Myocyte (in vitro differentiated cells): ENCODE results near the gene KRT16. TPM values are rescaled to one million over a fixed set of nuclear protein-coding genes. Genes with fewer than 3 reads are reported as not detected.
"Not testable (repeated sequence)": the region's sequence is repeated elsewhere in the genome, so short reads cannot be mapped to it uniquely, and the experiment has no call there.

Experiments used
- DNase-seq: peaks from one replicate; pipeline ENCODE4 v3.0.0-alpha.2; 2012; ENCODE audit warnings: low read depth
- total RNA-seq: library from RNA; depleted of rRNA; stranded (reverse); fragments of >200 nt; gene quantifications from 2 replicates; pipeline ENCODE4 v1.2.3, GENCODE V29; 2014

Gene KRT16
- total RNA-seq, 1 donor from 2014 or later = not detected

DNA sequence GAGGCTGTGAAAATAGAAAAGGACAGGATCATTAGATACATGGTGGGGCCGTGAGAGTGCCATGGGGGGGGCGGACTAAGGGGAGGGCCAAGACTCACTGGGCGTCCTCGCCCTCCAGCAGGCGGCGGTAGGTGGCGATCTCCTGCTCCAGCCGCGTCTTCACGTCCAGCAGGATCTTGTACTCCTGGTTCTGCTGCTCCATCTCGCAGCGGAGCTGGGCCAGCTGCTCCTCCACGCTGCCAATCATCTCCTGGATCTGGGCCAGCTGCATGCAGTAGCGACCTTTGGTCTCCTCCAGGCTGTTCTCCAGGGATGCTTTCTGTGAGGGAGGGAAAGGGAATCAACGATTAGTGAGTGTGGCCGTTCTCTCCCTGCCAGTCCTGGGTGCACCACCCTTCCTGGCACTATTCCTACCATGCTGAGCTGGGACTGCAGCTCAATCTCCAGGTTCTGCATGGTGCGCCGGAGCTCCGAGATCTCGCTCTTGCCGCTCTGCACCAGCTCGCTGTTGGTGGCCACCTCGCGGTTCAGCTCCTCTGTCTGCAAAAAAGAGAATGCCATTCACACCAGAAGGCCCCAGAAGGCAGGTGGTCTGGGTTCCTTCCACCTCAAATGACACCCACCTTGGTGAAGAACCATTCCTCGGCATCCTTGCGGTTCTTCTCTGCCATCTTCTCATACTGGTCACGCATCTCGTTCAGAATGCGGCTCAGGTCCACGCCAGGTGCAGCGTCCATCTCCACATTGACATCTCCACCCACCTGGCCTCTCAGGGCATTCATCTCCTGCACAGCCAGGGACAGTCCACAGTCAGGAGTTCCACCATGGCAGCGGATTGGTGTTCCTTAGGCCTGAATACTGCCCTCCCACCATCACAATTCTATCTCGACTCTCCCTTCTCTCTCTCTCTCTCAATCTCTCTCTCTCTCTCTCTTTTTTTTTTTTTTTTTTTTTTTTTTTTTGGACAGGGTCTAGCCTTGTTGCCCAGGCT lies 29.1 kb downstream of the KRT16 start:
- no peak for DNase-seq

DNA sequence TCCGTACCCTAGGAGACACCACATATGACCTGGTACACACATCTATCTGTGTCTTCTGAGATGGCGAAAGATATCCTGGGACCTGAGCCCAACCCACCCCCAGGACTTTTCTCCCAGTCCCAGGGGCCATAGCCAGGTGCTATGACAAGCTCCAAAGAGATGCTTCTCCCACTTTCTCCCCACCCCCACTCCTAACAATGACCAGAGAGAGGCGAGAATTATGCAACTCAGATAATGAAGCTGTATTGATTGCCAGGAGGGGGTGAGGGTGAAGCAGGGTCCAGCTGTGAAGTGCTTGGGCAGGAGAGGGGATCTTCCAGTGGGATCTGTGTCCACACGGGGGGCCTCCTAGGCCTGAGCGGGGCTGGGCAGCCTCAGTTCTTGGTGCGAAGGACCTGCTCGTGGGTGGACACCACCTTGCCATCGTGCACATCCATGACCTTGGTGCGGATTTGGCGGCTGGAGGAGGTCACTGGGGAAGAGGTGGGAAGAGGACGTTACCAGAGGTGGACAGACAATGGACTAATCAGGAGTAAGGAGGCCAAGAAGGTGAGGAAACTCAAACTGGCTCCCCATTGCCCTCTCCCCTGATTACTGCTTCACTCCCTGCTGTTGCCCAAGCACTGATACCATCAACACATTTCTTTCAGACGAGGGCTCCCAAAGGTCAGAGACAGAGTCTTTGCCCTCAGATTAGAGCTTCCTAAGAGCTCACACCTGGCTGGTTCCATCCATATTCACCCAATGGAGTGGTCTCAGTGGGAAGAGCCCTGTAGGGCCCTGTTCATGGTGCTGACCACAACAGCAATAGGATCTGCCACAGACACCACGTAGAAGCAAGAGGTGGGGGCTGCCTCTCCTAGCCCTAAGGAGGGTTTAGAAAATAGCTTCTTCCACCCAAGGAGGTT lies 30.3 kb downstream of the KRT16 start:
- DNase-seq = not testable (repeated sequence)

DNA sequence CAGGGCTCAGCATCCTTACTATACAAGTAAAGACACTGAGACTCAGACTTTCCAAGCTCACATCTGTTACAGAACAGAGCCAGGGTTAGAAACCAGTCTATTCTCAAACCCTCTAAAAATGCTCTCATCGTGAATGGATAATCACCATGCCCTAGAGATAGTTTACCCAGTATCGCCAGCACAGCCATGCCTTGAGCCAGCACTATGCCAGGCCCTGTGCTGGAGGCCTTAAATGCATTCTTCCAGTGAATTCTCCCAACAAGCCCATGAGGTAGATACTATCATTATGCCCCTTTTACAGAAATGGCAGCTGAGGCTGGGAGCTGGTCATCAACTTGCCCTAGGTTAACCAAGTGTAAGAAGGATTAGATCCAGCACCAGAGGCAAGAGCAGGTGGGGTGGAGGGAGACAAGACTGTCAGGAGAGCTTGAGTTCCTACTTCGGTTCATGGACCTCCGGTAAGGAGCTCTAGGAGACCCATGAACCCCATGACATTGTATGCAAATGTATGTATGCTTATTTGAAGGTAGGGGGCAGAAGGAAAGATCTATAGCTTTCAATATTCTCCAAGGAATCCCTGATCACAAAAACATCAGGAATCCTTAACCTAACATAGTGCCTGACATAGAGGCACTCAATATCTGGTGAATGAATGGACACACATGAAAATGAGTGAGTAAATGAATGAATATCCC lies 31.1 kb downstream of the KRT16 start:
- DNase-seq = no peak

DNA sequence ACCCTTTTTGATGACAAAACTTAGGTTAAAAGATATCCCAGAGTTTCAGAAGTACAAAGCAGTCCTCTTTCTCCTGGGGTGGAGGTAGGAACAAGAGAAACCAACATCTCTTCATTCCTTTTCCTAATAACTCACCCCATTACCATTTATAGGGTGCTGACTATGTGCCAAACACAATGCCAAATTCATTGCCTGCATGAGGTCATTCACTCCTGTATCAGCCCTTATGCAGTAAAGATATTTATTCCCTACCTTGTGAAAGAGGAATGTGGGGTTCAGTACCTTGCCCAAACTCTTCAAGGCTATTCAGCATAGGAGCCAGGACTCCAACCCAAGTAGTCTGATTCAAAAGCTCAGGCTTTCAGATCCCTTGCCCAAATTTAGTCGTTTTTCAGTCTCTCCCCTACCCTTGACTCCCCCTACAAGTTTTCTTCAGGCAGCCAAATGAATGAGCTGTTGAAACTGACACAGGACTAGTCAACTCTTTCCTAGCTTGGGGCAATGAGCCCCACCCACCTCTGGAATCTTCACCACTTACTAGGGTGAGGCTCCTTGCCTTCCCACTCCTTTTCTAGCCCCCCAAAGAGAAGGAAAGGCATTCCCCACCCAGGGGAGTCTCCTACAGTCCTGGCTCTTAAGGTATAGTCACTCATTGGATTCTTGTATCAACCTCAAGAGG lies 31.7 kb downstream of the KRT16 start:
- no peak for DNase-seq

DNA sequence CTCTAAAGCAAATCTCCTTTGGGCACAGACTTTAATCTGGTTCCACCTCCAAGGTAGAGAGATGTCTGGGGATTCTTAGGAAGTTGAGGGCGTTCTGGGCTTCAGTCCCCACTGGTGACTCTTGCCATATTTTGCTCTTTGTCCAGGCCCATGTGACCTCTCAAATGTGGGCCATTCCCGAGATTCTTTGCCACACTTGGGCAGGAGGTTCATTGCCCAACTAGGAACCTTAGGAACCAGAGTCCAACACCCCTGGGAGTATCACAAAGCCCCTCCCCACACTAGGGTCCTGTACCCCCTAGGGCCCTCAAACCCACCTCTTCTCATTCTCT lies 32.4 kb downstream of the KRT16 start:
- no peak for DNase-seq

DNA sequence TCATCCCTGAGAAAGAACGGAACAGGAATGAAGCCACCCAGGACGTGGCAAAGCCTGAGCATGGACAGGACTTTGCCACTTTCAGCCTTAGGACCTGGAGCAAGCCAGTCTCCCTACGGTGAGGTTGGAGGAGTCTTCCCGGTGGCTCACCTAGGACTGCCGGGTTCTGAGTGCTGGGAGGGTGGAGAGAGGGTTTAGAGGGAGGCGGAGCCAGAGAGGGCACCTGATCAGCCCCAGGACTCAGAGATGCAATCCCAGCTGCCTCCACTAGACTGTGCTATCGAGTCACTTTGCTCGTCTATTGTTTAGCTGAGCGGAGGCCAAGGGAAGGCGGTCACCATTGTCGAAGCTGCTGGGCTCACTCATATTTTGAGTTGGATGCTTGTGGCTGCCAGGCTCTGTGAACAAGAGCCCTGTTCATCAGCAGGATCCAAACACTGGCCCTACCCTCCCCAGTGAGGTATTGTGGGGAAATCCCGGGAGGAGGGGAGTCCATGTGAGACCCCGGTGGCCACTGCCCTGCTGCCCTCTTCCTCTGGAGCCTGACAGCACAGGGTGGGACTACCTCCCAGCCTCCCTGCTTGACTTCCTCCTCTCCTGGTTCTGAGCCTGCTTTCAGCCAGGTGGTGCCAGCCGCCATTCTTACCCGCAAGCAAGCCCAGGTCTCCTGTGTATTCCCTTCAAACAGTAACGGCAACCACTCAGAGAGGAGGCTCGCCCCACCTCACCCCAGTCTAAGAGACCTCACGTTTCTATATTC lies 32.9 kb downstream of the KRT16 start:
- peak; percentile 63 for DNase-seq

DNA sequence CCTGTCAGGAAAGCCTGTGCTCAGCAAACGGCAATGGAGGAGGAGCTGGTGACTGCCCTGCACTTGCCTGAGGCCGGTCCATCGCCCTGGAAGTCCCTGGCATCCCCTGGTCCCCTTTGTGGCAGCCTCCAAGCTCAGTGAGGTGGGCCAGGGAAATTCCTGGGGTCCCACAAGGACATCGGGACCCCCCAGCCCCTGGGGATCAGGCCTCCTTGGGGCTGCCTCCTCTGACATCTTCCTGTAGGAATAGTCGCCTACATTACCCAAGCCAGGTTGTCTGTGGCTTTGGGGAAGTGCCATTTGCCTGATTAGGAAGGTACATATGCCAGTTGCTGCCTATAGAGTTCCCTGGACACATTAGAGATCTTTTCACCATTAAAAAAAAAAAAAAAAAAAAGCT lies 33.6 kb downstream of the KRT16 start:
- no peak for DNase-seq

DNA sequence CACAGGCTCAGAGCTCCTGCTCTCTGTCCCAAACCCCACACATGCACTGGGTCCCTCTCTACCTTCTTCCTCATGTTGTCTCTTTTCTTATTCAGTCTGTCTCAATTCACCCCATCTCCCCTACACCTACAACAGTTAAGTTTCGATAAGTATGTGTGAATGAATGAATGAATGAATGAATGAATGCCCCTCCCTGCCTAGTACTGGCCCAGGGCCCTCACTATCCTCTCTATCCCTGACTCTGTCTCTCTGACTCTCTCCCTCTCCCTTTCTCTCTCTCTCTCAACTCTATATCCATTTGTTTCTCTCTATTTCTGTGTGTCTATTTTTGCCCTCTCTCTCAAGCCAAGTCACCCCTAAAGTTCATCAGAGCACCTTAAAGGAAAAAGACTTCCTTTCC lies 34.0 kb downstream of the KRT16 start:
- no peak for DNase-seq

DNA sequence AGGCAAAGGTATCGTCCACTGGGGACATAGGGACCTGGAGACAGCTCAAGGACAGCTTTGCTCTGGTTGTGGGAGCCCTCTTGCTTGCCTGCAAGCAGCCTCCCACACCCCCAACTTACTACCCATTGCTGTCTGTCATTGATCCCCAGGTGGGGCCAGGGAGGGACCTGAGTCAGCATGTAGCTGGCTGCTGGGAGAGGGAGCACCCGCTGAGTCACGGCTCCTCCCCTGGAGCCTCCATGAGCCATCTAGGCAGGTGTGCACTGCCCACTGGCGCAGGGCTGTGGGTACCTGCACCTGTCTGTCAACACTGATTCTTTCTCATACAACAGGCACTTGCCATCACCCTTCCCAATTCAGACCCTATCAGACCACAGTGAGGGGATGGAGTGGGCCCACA lies 35.8 kb downstream of the KRT16 start:
- DNase-seq = not testable (repeated sequence)

DNA sequence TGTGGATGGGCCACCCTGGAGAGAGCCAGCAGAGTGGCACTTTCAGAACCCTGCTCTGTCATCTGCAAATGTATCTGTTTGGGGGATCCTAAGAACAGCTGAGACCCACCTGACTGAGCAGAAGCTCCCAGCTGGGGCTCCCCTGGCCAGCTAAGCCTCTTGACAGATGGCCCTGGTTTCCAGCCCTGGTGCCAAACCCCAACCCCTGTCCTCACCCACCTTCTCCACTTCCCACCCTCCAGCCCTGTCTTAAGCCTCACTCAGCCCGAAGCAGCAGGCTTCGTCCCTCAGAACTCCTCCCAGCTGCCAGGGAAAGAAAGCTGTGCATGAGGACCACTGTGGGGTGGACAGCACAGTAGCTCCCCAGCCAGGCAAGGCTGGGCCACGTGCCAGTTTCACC lies 37.2 kb downstream of the KRT16 start:
- peak; percentile 62 for DNase-seq

DNA sequence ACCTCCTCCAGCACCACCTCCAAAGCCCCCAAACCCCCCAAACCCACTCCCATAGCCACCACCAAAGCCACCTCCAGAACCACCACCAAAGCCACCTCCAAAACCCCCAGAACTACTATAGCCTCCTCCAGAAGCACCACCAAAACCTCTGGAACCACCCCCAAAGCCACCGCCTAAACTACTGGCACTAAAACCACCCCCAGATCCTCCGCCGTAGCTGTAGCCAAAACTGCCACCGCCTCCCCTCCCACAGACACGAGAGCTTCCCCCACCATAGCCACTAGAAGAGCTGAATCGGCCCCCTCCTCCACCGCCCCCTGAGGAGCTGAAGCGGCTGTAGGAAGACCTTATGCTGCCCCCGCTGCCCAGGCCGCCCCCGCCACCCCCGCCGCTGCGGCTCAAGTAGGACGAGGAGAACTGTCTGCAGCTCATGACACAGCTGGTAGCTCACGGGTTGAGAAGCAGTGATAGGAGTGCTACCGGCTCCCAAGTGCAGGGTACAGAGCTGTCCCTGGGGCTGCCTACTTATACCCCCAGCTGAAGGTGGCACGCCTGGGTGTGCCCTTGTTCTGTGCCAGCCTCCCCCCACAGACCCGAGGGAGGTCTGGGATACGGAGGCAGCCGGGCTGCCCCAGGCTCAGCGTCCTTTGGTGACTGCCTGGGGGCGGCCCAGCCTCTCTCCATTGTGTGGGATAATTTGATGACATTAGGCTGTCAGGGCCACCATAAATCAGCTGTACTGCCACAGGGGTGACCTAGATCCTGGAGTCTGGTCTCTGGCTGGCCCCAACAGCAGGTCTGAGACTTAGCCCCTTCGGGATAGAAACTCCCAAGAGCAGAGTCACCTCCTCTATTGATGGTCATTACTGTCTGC lies 40.8 kb downstream of the KRT16 start, which contains the start of gene KRT9:
TSS of gene KRT9 (minus strand) at position 499 of the 874 bp plus-strand sequence. CDS start at position 432, 67 bp downstream.
- no peak for DNase-seq

DNA sequence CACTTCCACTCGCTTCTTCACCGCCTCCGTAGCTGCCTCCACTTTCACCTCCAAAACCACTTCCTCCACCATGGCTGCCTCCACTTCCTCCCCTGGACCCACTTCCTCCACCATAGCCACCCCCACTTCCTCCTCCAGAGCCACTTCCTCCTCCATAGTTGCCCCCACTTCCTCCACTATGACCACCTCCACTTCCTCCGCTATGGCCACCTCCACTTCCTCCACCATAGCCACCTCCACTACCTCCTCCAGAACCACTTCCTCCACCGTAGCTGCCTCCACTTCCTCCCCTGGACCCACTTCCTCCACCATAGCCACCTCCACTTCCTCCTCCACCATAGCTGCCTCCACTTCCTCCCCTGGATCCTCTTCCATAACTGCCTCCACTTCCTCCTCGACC lies 45.2 kb downstream of the KRT16 start:
- DNase-seq = no peak

DNA sequence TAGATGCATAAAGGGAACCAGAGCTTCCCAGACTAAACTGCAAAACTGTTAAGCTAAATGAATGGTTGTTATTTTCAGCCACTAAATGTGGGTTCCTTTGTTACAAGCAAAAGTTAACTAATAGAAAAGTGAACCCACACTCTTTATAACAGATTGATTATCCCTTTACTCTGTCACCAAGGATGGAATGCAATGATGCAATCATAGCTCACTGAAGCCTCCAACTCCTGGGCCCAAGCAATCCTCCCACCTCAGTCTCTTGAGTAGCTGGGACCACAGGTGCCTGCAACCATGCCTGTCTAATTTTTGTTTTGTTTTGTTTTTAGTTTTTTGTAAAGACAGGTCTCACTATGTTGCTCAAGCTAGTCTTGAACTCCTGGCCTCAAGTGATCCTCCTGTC lies 47.2 kb downstream of the KRT16 start:
- DNase-seq = no peak

DNA sequence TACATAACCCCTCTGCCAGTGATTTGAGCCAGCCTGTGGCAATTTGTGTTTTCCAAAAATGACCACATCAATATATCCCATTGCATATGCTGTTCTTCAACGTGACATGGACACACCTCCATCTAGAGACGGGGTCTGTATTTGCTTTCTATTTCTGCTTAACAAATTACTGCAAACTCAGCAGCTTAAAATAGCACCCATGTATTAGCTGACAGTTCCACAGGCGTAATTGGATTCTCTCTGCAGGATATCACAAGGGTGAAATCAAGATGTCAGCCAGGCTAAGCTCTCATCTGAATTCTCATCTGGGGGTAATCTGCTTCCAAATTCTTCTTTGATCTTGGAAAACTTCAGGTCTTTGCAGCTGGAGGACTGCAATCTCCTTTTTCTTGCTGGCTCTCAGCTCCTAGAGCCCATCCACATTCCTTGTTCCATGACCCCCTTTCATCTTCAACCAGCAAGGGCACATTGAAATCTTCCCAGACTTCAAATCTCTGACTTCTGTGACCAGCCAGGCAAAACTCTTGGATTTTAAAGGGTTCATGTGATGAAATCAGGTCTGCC lies 48.9 kb downstream of the KRT16 start:
- DNase-seq = peak; percentile 11

DNA sequence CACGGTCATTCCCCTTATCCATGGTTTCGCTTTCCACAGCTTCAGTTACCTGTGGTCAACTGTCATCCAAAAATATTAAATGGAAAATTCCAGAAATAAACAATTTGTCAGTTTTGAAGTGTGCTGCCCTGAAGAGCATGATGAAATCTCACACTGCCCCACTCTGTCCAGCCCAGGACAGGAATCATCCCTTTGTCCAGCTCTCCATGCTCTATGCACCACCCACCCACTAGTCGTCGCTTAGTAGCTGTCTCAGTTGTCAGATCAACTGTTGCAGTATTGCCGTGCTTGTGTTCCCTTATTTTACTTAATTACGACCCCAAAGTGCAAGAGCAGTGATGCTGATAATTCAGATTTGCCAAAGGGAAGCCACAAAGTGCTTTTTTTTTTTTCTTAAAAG lies 51.0 kb downstream of the KRT16 start:
- no peak for DNase-seq
